GM23338 (cell line): ENCODE measurements around the gene GALE. TPM values are rescaled to one million over a fixed set of nuclear protein-coding genes. Genes with fewer than 3 reads are reported as not detected.

ENCODE experiments used
- ATAC-seq: fragments of 200-7000 bp; cut with Tn5 transposase; 3 replicates; pipeline ENCODE4 v1.9.1; 2020
- DNase-seq: peaks from one replicate; pipeline ENCODE4 v3.0.0-alpha.2; 2015; ENCODE audit warnings: low spot score
- H2AFZ ChIP-seq: fragments of 200-600 bp; sonication (generic); 2 replicates; pipeline ENCODE4 v1.8.0; 2016; ENCODE audit warnings: antibody characterized with exemption, mild to moderate bottlenecking, moderate library complexity
- H3F3A ChIP-seq: fragments of 200-600 bp; sonication (generic); replicated peaks from 2 replicates; pipeline ENCODE4 v1.8.0; 2017; ENCODE audit warnings: antibody characterized with exemption, mixed run types, low read depth
- H3K27ac ChIP-seq: fragments of 200-600 bp; sonication (generic); 2 replicates; pipeline ENCODE4 v1.6.1; 2016; ENCODE audit warnings: low read depth
- H3K27me3 ChIP-seq: fragments of 200-600 bp; sonication (generic); 2 replicates; pipeline ENCODE4 v1.8.0; 2016; ENCODE audit warnings: mild to moderate bottlenecking, mixed run types, moderate library complexity; ENCODE audit not compliant: insufficient read depth
- H3K36me3 ChIP-seq: fragments of 200-600 bp; sonication (generic); 2 replicates; pipeline ENCODE4 v1.8.0; 2016; ENCODE audit warnings: mild to moderate bottlenecking; ENCODE audit not compliant: insufficient read depth
- H3K4me1 ChIP-seq: fragments of 200-600 bp; sonication (generic); 2 replicates; pipeline ENCODE4 v1.8.0; 2016; ENCODE audit warnings: mild to moderate bottlenecking, moderate library complexity; ENCODE audit not compliant: insufficient read depth
- H3K4me2 ChIP-seq: fragments of 200-600 bp; sonication (generic); 2 replicates; pipeline ENCODE4 v1.7.1; 2017; ENCODE audit warnings: mixed run types
- H3K4me3 ChIP-seq: fragments of 200-600 bp; sonication (generic); 2 replicates; pipeline ENCODE4 v1.6.1; 2016; ENCODE audit warnings: mixed run types
- H3K79me2 ChIP-seq: fragments of 200-600 bp; sonication (generic); replicated peaks from 2 replicates; pipeline ENCODE4 v1.8.0; 2017; ENCODE audit warnings: mild to moderate bottlenecking; ENCODE audit not compliant: insufficient read depth
- H3K9me2 ChIP-seq: fragments of 200-600 bp; sonication (generic); 2 replicates; pipeline ENCODE4 v1.8.0; 2017; ENCODE audit not compliant: insufficient read depth
- H4K20me1 ChIP-seq: fragments of 200-600 bp; sonication (generic); replicated peaks from 2 replicates; pipeline ENCODE4 v1.8.0; 2017; ENCODE audit warnings: mild to moderate bottlenecking; ENCODE audit not compliant: insufficient read depth
- H3K27ac Mint-ChIP-seq: 2 replicates; pipeline ENCODE4 v1.8.0; 2020; ENCODE audit warnings: inconsistent platforms, mild to moderate bottlenecking, moderate library complexity, mixed read lengths
- H3K27me3 Mint-ChIP-seq: 3 replicates; pipeline ENCODE4 v1.8.0; 2022; ENCODE audit warnings: low read depth, mild to moderate bottlenecking, moderate library complexity, mixed read lengths, inconsistent platforms; ENCODE audit not compliant: insufficient read depth, poor library complexity
- H3K36me3 Mint-ChIP-seq: 3 replicates; pipeline ENCODE4 v1.8.0; 2021; ENCODE audit warnings: low read depth, mild to moderate bottlenecking, inconsistent platforms, moderate library complexity, mixed read lengths
- H3K4me1 Mint-ChIP-seq: 3 replicates; pipeline ENCODE4 v1.8.0; 2020; ENCODE audit warnings: mild to moderate bottlenecking, inconsistent platforms, mixed read lengths
- H3K4me3 Mint-ChIP-seq: 3 replicates; pipeline ENCODE4 v1.8.0; 2021; ENCODE audit warnings: moderate library complexity, mild to moderate bottlenecking, inconsistent platforms, mixed read lengths
- H3K9me3 Mint-ChIP-seq: 3 replicates; pipeline ENCODE4 v1.8.0; 2020; ENCODE audit warnings: moderate library complexity, mild to moderate bottlenecking, inconsistent platforms, mixed read lengths
- CREB1 ChIP-seq: fragments of 250-450 bp; sonication (Bioruptor Pico); IDR thresholded peaks from 2 replicates; pipeline ENCODE4 v1.5.0; 2020; ENCODE audit warnings: low read depth, mild to moderate bottlenecking, moderate library complexity
- CTCF ChIP-seq, 2 experiments: fragments of 200-600 bp in 1 of 2; sonication (generic) in 1 of 2; conservative IDR thresholded peaks; 2 replicates each; pipeline versions ENCODE4 v1.5.1 to v1.6.1; 2016 to 2017; ENCODE audit warnings: antibody characterized with exemption in 2 of 2, low read depth in 2 of 2, mild to moderate bottlenecking in 2 of 2, moderate library complexity in 1 of 2
- ETS1 ChIP-seq: IDR thresholded peaks from 2 replicates; pipeline ENCODE4 v1.6.1; 2016; ENCODE audit warnings: antibody characterized with exemption
- EZH2 ChIP-seq: fragments of 200-600 bp; sonication (generic); IDR thresholded peaks from one replicate; pipeline ENCODE4 v1.8.0; 2017; ENCODE audit warnings: antibody characterized with exemption, mild to moderate bottlenecking, low read depth; ENCODE audit not compliant: unreplicated experiment
- EZH2phosphoT487 ChIP-seq: fragments of 200-600 bp; sonication (generic); IDR thresholded peaks from one replicate; pipeline ENCODE4 v1.8.1; 2018; ENCODE audit warnings: antibody characterized with exemption; ENCODE audit not compliant: unreplicated experiment
- JUNB ChIP-seq: IDR thresholded peaks from one replicate; pipeline ENCODE4 v1.6.1; 2016; ENCODE audit warnings: antibody characterized with exemption; ENCODE audit not compliant: unreplicated experiment
- NANOG ChIP-seq: IDR thresholded peaks from 2 replicates; pipeline ENCODE4 v1.6.1; 2016; ENCODE audit warnings: antibody characterized with exemption, borderline replicate concordance
- POLR2AphosphoS5 ChIP-seq: IDR thresholded peaks from 2 replicates; pipeline ENCODE4 v1.6.1; 2016; ENCODE audit warnings: antibody characterized with exemption, low read depth
- REST ChIP-seq: IDR thresholded peaks from one replicate; pipeline ENCODE4 v1.6.1; 2018; ENCODE audit warnings: antibody characterized with exemption; ENCODE audit not compliant: unreplicated experiment
- STAT1 ChIP-seq: IDR thresholded peaks from one replicate; pipeline ENCODE4 v1.6.1; 2016; ENCODE audit warnings: antibody characterized with exemption; ENCODE audit not compliant: unreplicated experiment
- ZNF114 ChIP-seq: fragments of 250-450 bp; sonication (Bioruptor Pico); IDR thresholded peaks from 2 replicates; pipeline ENCODE4 v1.5.0; 2020; ENCODE audit warnings: mild to moderate bottlenecking, moderate library complexity
- ZNF331 ChIP-seq: fragments of 250-450 bp; sonication (Bioruptor Pico); IDR thresholded peaks from 2 replicates; pipeline ENCODE4 v1.5.0; 2020; ENCODE audit warnings: low read depth, mild to moderate bottlenecking, moderate library complexity
- polyA plus RNA-seq: library from polyadenylated mRNA; unstranded; fragments of >200 nt; fragmentation: Nextera tagmentation; extraction: Ambion mirVana; gene quantifications from 2 replicates; pipeline ENCODE4 v1.2.1, GENCODE V29; 2016
- total RNA-seq: library from RNA; depleted of rRNA; stranded (reverse); fragments of >200 nt; shearing (Covaris generic); gene quantifications from 2 replicates; pipeline ENCODE4 v1.2.3, GENCODE V29; 2014
- TF ChIP-seq, protein P1 (sequence below): fragments of 250-450 bp; sonication (Bioruptor Pico); IDR thresholded peaks from 2 replicates; pipeline ENCODE4 v1.5.0; 2020; ENCODE audit warnings: mild to moderate bottlenecking, moderate library complexity

Gene GALE
- total and polyA plus RNA-seq, 2 experiments from 2014 or later = 28.1 to 31.7 TPM

GRCh38 chr1:23795676-23796465, 4.7 kb downstream of the GALE start:
- Mint-ChIP-seq H3K27me3 (peaks cover 19% of the 10 kb centered on the region), H3K4me1 (peaks cover 20% of the 10 kb centered on the region), H3K9me3 (no peaks in the 10 kb centered on the region), H3K36me3 (peaks cover 40% of the 10 kb centered on the region), H3K4me3 (no peak overlapping the region; the same call in 2 of the 3 replicates), H3K27ac (no peak overlapping the region)
- Histone ChIP-seq H3K4me2 (no peak overlapping the region), H3K36me3 (peaks cover 8% of the 10 kb centered on the region; the same call in 1 of the 2 replicates), H2AFZ (no peak overlapping the region), H3K9me2 (no peaks in the 10 kb centered on the region), H3F3A (peaks cover 7% of the 10 kb centered on the region; the same call in 1 of the 2 replicates), H3K79me2 (peaks cover 14% of the 10 kb centered on the region), H3K27ac (no peak overlapping the region), H3K4me1 (peaks cover 15% of the 10 kb centered on the region), H3K4me3 (no peak overlapping the region), H3K27me3 (no peaks in the 10 kb centered on the region), H4K20me1 (0 out of 2 replicates have a peak, but pooled peaks cover 8% of the 10 kb centered on the region)
- ATAC-seq (no peak), DNase-seq (no peak)
- TF ChIP-seq REST (no peak), CTCF (conservative IDR thresholded peaks at IDR 0.05; ENCODE audit: low read depth in 2 of 2) (no peak), STAT1 (no peak), ETS1 (no peak), ZNF114 (no peak), ZNF331 (CRISPR knock-in tag) (no peak), NANOG (no peak), EZH2 (no peak), EZH2phosphoT487 (no peak), JUNB (no peak), CREB1 (CRISPR knock-in tag) (no peak), POLR2AphosphoS5 (no peak)
- TF ChIP-seq, protein P1, sequence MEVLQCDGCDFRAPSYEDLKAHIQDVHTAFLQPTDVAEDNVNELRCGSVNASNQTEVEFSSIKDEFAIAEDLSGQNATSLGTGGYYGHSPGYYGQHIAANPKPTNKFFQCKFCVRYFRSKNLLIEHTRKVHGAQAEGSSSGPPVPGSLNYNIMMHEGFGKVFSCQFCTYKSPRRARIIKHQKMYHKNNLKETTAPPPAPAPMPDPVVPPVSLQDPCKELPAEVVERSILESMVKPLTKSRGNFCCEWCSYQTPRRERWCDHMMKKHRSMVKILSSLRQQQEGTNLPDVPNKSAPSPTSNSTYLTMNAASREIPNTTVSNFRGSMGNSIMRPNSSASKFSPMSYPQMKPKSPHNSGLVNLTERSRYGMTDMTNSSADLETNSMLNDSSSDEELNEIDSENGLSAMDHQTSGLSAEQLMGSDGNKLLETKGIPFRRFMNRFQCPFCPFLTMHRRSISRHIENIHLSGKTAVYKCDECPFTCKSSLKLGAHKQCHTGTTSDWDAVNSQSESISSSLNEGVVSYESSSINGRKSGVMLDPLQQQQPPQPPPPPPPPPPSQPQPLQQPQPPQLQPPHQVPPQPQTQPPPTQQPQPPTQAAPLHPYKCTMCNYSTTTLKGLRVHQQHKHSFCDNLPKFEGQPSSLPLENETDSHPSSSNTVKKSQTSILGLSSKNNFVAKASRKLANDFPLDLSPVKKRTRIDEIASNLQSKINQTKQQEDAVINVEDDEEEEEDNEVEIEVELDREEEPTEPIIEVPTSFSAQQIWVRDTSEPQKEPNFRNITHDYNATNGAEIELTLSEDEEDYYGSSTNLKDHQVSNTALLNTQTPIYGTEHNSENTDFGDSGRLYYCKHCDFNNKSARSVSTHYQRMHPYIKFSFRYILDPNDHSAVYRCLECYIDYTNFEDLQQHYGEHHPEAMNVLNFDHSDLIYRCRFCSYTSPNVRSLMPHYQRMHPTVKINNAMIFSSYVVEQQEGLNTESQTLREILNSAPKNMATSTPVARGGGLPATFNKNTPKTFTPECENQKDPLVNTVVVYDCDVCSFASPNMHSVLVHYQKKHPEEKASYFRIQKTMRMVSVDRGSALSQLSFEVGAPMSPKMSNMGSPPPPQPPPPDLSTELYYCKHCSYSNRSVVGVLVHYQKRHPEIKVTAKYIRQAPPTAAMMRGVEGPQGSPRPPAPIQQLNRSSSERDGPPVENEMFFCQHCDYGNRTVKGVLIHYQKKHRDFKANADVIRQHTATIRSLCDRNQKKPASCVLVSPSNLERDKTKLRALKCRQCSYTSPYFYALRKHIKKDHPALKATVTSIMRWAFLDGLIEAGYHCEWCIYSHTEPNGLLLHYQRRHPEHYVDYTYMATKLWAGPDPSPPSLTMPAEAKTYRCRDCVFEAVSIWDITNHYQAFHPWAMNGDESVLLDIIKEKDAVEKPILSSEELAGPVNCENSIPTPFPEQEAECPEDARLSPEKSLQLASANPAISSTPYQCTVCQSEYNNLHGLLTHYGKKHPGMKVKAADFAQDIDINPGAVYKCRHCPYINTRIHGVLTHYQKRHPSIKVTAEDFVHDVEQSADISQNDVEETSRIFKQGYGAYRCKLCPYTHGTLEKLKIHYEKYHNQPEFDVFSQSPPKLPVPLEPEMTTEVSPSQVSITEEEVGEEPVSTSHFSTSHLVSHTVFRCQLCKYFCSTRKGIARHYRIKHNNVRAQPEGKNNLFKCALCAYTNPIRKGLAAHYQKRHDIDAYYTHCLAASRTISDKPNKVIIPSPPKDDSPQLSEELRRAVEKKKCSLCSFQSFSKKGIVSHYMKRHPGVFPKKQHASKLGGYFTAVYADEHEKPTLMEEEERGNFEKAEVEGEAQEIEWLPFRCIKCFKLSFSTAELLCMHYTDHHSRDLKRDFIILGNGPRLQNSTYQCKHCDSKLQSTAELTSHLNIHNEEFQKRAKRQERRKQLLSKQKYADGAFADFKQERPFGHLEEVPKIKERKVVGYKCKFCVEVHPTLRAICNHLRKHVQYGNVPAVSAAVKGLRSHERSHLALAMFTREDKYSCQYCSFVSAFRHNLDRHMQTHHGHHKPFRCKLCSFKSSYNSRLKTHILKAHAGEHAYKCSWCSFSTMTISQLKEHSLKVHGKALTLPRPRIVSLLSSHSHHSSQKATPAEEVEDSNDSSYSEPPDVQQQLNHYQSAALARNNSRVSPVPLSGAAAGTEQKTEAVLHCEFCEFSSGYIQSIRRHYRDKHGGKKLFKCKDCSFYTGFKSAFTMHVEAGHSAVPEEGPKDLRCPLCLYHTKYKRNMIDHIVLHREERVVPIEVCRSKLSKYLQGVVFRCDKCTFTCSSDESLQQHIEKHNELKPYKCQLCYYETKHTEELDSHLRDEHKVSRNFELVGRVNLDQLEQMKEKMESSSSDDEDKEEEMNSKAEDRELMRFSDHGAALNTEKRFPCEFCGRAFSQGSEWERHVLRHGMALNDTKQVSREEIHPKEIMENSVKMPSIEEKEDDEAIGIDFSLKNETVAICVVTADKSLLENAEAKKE (CRISPR knock-in tag) = no peak
